HepG2 (cell line): ENCODE data around the gene ING5. TPM values are rescaled to one million over a fixed set of nuclear protein-coding genes. Genes with fewer than 3 reads are reported as not detected.

Experiments
- AKAP8 ChIP-seq: sonication (generic); formaldehyde crosslinking; IDR thresholded peaks from 2 replicates; pipeline ENCODE4 v1.5.1; 2020; ENCODE audit warnings: mild to moderate bottlenecking, missing genetic modification reagents
- CHD2 ChIP-seq: IDR thresholded peaks from 2 replicates; pipeline ENCODE4 v1.6.1; 2011; ENCODE audit warnings: low read depth, low read length, improper control_type of control experiment
- DR1 ChIP-seq: sonication (generic); formaldehyde crosslinking; IDR thresholded peaks from 2 replicates; pipeline ENCODE4 v1.8.0; 2021; ENCODE audit warnings: mild to moderate bottlenecking, missing genetic modification reagents, inconsistent platforms
- GABPA ChIP-seq, 2 experiments: IDR thresholded peaks; 2 replicates each; pipeline ENCODE4 v1.6.1; 2011 to 2016; ENCODE audit warnings: low read depth in 2 of 2, low read length in 1 of 2, missing biosample characterization in 1 of 2, missing genetic modification characterization in 1 of 2
- HNRNPL ChIP-seq: fragments of 200-400 bp; formaldehyde crosslinking; IDR thresholded peaks from 2 replicates; pipeline ENCODE4 v1.6.1; 2017; ENCODE audit warnings: mild to moderate bottlenecking, low read depth, low read length
- NR2F6 ChIP-seq, 2 experiments: IDR thresholded peaks; 2 replicates each; pipeline ENCODE4 v1.6.1; 2016; ENCODE audit warnings: antibody characterized with exemption in 1 of 2, mild to moderate bottlenecking in 1 of 2
- PRDM4 ChIP-seq: sonication (generic); formaldehyde crosslinking; IDR thresholded peaks from 2 replicates; pipeline ENCODE4 v1.9.0; 2021; ENCODE audit warnings: missing genetic modification reagents, borderline replicate concordance
- SALL2 ChIP-seq: sonication (generic); formaldehyde crosslinking; IDR thresholded peaks from 2 replicates; pipeline ENCODE4 v1.8.1; 2023; ENCODE audit warnings: mild to moderate bottlenecking, missing genetic modification reagents, inconsistent platforms
- SIX1 ChIP-seq: sonication (generic); formaldehyde crosslinking; IDR thresholded peaks from 2 replicates; pipeline ENCODE4 v1.4.0; 2020; ENCODE audit warnings: missing genetic modification reagents, borderline replicate concordance
- SP2 ChIP-seq: sonication (generic); formaldehyde crosslinking; IDR thresholded peaks from 2 replicates; pipeline ENCODE4 v1.5.1; 2020; ENCODE audit warnings: mild to moderate bottlenecking, missing genetic modification reagents
- TERF1 ChIP-seq: sonication (generic); formaldehyde crosslinking; IDR thresholded peaks from 2 replicates; pipeline ENCODE4 v1.8.0; 2022; ENCODE audit warnings: mild to moderate bottlenecking, missing genetic modification reagents, moderate library complexity
- ZEB1 ChIP-seq: IDR thresholded peaks from 2 replicates; pipeline ENCODE4 v1.6.1; 2012; ENCODE audit warnings: mild to moderate bottlenecking, low read depth, inconsistent platforms; ENCODE audit not compliant: insufficient replicate concordance
- ZMYM4 ChIP-seq: sonication (generic); formaldehyde crosslinking; IDR thresholded peaks from 2 replicates; pipeline ENCODE4 v1.8.1; 2023; ENCODE audit warnings: mild to moderate bottlenecking, missing genetic modification reagents
- ZNF383 ChIP-seq: sonication (generic); formaldehyde crosslinking; IDR thresholded peaks from 2 replicates; pipeline ENCODE4 v1.4.0; 2020; ENCODE audit warnings: missing genetic modification reagents, mild to moderate bottlenecking, borderline replicate concordance
- ZNF543 ChIP-seq: sonication (generic); formaldehyde crosslinking; IDR thresholded peaks from 2 replicates; pipeline ENCODE4 v1.4.0; 2020; ENCODE audit warnings: mild to moderate bottlenecking, missing genetic modification reagents
- ZNF703 ChIP-seq: sonication (generic); formaldehyde crosslinking; IDR thresholded peaks from 2 replicates; pipeline ENCODE4 v1.5.1; 2020; ENCODE audit warnings: missing genetic modification reagents, mild to moderate bottlenecking, moderate library complexity, borderline replicate concordance
- ZNF720 ChIP-seq: sonication (generic); formaldehyde crosslinking; IDR thresholded peaks from 2 replicates; pipeline ENCODE4 v1.4.0; 2020; ENCODE audit warnings: missing genetic modification reagents
- polyA plus RNA-seq, 8 experiments: library from polyadenylated mRNA; depleted of rRNA in 3 of 8; stranded (reverse) in 7 of 8; unstranded in 1 of 8; fragments of >200 nt; fragmentation: Illumina TruSeq in 4 of 8; extraction: Trizol in 4 of 8; gene quantifications; 2 replicates each; pipeline versions ENCODE4 v1.2.1 to v1.2.3, GENCODE V29; 2011 to 2016; ENCODE audit warnings: low read depth in 4 of 8, missing spikeins in 1 of 8, mixed read lengths in 1 of 8; ENCODE audit not compliant: insufficient read depth in 1 of 8
- total RNA-seq, 5 experiments: library from RNA; depleted of rRNA; stranded (reverse); fragments of >200 nt; fragmentation: Illumina TruSeq; extraction: Trizol; gene quantifications; 2 replicates each; pipeline ENCODE4 v1.2.3, GENCODE V29; 2016; ENCODE audit warnings: low read depth in 1 of 5
- TF ChIP-seq, protein P1 (sequence below), 2 experiments: IDR thresholded peaks; 2 replicates each; pipeline ENCODE4 v1.6.1; 2011 to 2012; ENCODE audit warnings: low read length in 2 of 2, borderline replicate concordance in 1 of 2, low read depth in 1 of 2, mild to moderate bottlenecking in 1 of 2, moderate library complexity in 1 of 2

The ING5 gene
- total and polyA plus RNA-seq, 2 of the 13 experiments (the other 11 are each of a cell fraction or from before 2014, with no cell fraction given): 61.9 to 71.9 TPM

- TF ChIP-seq PRDM4 (CRISPR knock-in tag): no peak
- peak; percentile 67 for TF ChIP-seq HNRNPL
- TF ChIP-seq AKAP8 (CRISPR knock-in tag): no peak
- no peak for TF ChIP-seq ZEB1
- TF ChIP-seq ZNF703 (CRISPR knock-in tag): no peak
- 0 out of 2 replicates have a peak, but pooled peaks have one; percentile 63 for TF ChIP-seq TERF1
- TF ChIP-seq ZNF543 (CRISPR knock-in tag): no peak
- no peak for TF ChIP-seq ZMYM4 (CRISPR knock-in tag)
- TF ChIP-seq SP2 (CRISPR knock-in tag): no peak
- no peak for TF ChIP-seq SIX1 (CRISPR knock-in tag)
- no peak for TF ChIP-seq CHD2
- TF ChIP-seq, protein P1, sequence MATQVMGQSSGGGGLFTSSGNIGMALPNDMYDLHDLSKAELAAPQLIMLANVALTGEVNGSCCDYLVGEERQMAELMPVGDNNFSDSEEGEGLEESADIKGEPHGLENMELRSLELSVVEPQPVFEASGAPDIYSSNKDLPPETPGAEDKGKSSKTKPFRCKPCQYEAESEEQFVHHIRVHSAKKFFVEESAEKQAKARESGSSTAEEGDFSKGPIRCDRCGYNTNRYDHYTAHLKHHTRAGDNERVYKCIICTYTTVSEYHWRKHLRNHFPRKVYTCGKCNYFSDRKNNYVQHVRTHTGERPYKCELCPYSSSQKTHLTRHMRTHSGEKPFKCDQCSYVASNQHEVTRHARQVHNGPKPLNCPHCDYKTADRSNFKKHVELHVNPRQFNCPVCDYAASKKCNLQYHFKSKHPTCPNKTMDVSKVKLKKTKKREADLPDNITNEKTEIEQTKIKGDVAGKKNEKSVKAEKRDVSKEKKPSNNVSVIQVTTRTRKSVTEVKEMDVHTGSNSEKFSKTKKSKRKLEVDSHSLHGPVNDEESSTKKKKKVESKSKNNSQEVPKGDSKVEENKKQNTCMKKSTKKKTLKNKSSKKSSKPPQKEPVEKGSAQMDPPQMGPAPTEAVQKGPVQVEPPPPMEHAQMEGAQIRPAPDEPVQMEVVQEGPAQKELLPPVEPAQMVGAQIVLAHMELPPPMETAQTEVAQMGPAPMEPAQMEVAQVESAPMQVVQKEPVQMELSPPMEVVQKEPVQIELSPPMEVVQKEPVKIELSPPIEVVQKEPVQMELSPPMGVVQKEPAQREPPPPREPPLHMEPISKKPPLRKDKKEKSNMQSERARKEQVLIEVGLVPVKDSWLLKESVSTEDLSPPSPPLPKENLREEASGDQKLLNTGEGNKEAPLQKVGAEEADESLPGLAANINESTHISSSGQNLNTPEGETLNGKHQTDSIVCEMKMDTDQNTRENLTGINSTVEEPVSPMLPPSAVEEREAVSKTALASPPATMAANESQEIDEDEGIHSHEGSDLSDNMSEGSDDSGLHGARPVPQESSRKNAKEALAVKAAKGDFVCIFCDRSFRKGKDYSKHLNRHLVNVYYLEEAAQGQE (IDR thresholded peaks at IDR 0.05; ENCODE audit: borderline replicate concordance in 1 of 2, low read depth in 1 of 2, low read length in 2 of 2): no peak
- TF ChIP-seq DR1: no peak
- 0 out of 2 replicates have a peak, but pooled peaks have one; percentile 20 for TF ChIP-seq ZNF383 (CRISPR knock-in tag)
- TF ChIP-seq NR2F6 (IDR thresholded peaks at IDR 0.05): no peak; the same call in 1 of the 2 replicates
- TF ChIP-seq NR2F6 (CRISPR knock-in tag; IDR thresholded peaks at IDR 0.05): peak; percentile 17; the same call in 1 of the 2 replicates
- TF ChIP-seq SALL2: no peak
- no peak for TF ChIP-seq ZNF720 (CRISPR knock-in tag)
- no peak for TF ChIP-seq GABPA (IDR thresholded peaks at IDR 0.05; ENCODE audit: low read depth, low read length)
- TF ChIP-seq GABPA (CRISPR knock-in tag; IDR thresholded peaks at IDR 0.05; ENCODE audit: low read depth): 0 out of 2 replicates have a peak, but pooled peaks have one; percentile 38
These were observed 68.0 kb downstream of the ING5 start (continued) for GRCh38 chr2:241769819-241770184.
